NOMO-1 treated with dmso at 0.1 percent for 144 hours (cell line): ENCODE data around the gene FAM117B.
"Not testable (repeated sequence)": the region's sequence is repeated elsewhere in the genome, so short reads cannot be mapped to it uniquely, and the experiment has no call there.

Source experiments
- DNase-seq: peaks from one replicate; lab custom pipeline; 2025; ENCODE audit not compliant: unreplicated experiment; lab: John Stamatoyannopoulos, UW

The FAM117B gene

GRCh38 chr2:202636213-202636513, 1.4 kb downstream of the FAM117B start:
- no peak for DNase-seq

GRCh38 chr2:202638721-202639120, 4.0 kb downstream of the FAM117B start:
- no peak for DNase-seq

DNA sequence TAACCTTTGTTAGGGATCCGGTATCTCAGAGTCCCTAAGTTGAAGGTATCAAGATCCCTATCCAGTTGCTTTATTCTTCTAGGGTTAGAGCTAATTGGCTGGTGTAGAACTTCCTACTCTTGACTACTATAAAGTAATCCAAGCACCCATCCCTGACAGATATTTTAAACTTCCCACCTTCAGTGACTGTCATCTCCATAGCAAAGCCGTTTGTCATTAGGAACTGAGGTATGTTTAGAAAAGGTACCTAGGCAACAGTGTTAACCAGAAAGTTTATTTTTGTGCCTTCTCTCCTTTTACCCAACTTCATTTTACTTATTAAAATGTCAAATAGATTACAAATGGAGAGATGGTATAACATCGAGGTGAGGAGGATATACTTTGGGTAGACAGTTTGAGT, 4.5 kb downstream of the FAM117B start:
- no peak for DNase-seq

GRCh38 chr2:202642567-202642966, 7.8 kb downstream of the FAM117B start:
- no peak for DNase-seq

DNA sequence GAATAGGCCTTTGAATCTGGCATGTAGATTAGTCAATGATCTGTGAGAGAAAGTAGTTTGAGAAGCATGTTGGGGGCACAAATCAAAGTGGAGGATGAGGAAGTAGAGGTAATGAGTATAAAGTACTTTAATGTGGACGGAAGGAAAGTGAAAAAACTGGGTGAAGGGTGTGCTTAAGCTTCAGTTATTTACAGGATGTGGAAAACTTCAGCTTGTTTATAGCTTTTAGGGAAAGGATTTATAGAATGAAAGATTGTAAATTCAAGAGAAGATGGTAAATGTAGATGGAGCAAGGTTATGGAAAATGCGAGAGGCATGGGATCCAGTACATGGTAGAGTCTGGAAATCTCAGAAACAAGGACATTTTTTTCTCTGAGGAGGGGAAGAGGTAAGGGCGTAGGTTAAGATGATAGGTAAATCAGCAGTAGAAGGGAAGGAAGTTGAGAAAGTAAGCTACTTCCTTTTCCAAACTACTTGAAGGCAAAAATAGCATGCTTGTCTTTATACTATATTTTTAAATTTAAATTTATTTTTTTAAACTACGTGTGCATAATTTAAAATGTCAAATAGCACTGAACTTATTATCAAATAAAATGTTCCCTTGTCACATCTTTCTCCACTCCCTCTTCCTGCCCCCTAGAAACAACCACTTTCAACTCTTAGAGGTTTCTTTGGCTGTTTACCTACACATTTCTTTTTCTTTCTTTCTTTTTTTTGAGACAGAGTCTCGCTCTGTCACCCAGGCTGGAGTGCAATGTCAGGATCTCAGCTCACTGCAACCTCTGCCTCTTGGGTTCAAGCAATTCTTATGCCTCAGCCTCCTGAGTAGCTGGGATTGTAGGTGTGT, 8.5 kb downstream of the FAM117B start:
- peak; percentile 26 for DNase-seq

GRCh38 chr2:202652119-202652518, 17.4 kb downstream of the FAM117B start:
- no peak for DNase-seq

DNA sequence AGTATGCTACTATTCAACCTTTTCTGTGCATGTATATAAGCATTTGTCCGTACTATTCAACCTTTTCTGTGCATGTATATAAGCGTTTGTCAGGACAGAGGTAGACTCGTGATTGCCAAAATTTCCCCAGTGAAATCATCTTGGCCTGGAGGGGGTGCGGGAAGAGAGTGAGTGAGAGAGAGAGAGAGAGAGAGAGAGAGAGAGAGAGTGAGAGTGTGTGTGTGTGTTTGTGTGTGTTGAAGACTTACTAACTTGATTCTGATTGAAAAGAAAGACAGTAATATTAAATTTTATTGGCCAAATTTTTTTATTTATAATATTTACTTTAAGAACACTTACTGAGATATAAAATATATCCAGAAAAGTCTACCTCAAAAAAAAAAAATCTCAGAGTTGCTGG, 19.1 kb downstream of the FAM117B start:
- no peak for DNase-seq

DNA sequence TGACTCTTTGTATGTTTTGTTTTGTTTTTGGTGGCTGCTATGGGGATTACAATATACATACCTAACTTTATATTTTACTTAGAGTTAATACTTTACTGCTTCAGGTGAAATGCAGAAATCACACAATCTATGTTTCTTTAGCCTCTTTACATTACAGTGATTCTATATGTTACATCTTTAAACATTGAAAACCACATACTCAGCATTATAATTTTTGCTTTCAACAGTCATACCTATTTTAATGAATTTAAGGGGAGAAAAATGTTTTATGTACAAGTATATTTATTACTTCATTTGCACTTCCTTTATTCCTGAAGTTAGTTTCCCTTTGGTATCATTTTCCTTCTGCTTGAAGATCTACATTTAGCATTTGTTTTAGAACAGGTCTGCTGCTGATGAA, 23.1 kb downstream of the FAM117B start:
- DNase-seq = no peak

- no peak for DNase-seq
Observed at GRCh38 chr2:202660796-202661195, 26.0 kb downstream of the FAM117B start.

- DNase-seq = no peak
Observed at GRCh38 chr2:202669841-202670240, 35.1 kb downstream of the FAM117B start.

DNA sequence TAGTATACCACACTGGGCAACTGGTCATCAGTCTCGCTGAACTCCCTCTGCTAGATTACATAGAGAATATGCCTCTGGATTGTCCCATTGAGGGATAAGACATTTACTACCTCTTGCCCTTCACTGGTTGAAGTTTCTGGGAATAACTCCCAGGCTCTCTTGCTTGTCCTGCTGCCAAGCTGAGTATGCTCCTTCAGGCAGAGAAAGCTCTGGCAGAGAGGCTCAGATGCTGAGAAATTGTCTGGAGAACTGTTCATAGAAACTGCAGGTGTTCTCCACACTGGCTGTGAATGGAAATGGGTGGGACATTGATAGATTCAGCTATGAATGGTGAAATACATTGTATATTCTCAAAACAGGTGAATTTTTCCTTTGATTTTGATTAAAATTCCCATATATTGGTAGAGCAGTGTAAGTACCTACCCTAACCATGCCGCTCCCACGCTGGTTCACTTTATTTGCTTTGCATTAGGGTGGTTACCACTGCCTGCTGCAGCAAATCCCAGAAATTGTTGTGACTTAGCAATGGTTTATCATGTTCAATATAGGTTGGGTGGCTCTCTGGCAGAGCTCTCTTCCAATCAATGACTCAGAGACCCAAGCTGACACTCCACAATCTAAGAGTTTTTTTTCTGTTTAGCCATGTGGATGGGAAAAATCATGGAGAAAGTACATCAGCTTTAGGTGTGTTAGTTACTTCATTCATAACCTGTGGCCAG, 36.7 kb downstream of the FAM117B start:
- DNase-seq = no peak

DNA sequence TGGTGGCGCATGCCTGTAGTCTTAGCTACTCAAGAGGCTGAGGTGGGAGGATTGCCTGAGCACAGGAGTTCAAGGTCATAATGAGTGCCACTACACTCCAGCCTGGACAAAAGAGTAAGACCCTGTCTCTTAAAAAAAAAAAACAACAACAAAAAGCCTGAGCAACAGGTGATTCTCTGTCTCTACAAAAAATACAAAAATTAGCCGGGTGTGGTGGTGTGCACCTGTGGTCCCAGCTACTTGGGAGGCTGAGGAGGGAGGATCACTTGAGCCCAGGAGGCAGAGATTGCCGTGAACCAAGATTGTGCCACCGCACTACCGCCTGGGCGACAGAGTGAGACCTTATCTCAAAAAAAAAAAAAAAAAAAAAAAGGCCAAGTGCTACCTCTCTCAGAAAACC, 40.3 kb downstream of the FAM117B start:
- not testable (repeated sequence) for DNase-seq

- no peak for DNase-seq
Observed at GRCh38 chr2:202679980-202680379, 45.2 kb downstream of the FAM117B start.

- DNase-seq = no peak
Observed at GRCh38 chr2:202680512-202680911, 45.7 kb downstream of the FAM117B start.

DNA sequence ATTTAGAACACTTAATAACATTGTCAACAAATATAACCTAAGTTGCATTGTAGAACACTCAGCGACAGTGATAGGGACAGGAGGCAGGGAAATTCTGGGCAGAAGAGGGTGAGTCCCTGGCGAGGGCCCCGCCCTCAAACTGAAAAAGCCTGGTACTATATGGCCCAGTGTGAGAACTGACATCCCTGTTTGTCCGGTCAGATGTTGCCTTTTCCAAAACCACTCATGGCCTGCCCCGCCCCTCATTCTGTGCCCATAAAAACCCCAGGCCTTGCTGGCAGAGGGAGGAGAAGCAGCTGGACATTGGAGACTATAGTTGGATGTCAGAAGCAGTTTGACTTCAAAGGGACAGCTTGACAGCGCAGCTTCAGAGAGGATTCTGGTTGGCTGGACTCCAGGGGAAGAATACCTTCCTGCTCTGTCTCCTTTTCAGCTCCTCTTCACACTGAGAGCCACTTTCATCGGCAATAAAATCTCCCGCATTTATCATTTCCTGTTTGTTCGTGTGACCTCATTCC, 47.0 kb downstream of the FAM117B start:
- DNase-seq = no peak

- DNase-seq = no peak
Observed at GRCh38 chr2:202682274-202682673, 47.5 kb downstream of the FAM117B start.

GRCh38 chr2:202687276-202687675, 52.5 kb downstream of the FAM117B start:
- DNase-seq = no peak

- DNase-seq = no peak
Observed at GRCh38 chr2:202689459-202689858, 54.7 kb downstream of the FAM117B start.

- no peak for DNase-seq
Observed at GRCh38 chr2:202689898-202690297, 55.1 kb downstream of the FAM117B start.

DNA sequence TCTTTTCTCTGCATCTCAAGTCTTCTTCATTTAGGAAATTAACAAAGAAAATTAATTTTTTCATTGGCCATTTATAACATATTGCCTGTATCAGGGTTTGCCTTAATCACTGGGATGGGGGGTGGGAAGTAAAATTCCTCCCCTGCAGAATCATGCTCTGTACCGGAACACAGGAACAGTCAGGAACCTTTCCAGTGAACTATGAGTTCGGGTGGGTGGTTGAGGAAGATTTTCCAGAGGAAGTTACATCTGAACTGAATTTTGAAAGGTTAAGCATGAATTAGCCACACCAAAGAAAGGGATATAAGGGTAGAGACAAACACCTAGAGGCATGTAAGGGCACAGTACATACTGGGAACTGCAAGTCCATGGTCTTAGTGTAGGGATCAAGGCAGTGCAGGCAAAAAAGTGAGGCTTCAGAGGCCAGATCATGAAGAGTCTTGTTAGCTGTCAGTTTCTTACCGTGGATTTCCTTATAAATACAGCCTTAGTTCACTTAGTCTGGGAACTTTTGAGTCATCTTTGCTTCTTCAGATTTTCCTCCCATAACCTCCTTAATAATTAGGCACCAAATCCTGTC, 55.6 kb downstream of the FAM117B start:
- DNase-seq = no peak

DNA sequence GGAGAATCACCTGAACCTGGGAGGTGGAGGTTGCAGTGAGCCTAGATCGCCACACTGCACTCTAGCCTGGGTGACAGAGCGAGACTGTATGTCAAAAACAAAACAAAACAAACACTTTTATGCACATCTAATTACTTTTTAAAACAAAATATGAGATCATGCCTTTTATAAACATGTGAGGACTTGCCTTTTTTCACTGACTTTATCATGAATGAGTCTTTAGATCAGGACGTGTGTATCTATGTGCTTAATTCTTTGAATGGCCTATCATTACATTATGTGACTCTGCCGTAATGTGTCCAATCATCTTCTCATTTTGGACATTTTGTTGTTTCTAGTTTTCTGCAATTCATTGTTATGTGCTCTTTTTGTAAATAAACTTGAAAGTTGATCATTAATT, 58.7 kb downstream of the FAM117B start:
- DNase-seq = no peak

GRCh38 chr2:202695166-202695565, 60.4 kb downstream of the FAM117B start:
- DNase-seq = no peak
